Measurements from ENCODE around the gene KREMEN1.

DNA sequence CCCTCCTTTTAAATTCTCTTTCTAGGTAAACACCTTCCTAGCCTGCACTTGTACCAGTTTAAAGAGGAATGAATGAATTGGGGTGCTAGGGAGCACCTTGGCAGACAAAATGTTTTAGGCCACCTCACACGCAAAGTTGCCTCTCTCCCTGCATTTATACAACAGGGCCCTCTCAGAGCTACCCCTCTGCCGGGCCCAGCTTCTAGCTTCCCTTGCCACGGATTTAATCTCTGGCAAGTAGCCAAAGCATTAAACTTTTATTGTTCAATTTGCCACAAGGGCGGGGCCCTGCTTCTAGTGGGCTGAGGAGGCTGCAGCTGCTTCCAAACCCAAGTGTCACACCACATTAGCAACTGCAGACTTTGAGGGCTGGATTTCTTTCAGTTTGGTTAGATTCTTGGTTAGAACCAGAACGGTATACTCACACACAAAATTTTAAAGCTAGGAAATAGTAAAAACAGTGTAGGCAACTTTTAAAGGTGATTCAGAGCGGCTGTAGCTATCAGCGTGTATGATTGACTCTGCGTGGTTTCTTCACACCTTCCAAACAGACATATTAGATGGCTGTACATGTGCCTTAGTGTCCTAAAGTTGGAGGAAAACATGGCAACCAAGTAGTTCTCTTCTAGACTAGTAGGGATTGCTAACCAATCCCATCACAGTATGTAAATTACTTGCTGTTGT lies 6.5 kb downstream of the KREMEN1 start:
- TF ChIP-seq, protein P1, sequence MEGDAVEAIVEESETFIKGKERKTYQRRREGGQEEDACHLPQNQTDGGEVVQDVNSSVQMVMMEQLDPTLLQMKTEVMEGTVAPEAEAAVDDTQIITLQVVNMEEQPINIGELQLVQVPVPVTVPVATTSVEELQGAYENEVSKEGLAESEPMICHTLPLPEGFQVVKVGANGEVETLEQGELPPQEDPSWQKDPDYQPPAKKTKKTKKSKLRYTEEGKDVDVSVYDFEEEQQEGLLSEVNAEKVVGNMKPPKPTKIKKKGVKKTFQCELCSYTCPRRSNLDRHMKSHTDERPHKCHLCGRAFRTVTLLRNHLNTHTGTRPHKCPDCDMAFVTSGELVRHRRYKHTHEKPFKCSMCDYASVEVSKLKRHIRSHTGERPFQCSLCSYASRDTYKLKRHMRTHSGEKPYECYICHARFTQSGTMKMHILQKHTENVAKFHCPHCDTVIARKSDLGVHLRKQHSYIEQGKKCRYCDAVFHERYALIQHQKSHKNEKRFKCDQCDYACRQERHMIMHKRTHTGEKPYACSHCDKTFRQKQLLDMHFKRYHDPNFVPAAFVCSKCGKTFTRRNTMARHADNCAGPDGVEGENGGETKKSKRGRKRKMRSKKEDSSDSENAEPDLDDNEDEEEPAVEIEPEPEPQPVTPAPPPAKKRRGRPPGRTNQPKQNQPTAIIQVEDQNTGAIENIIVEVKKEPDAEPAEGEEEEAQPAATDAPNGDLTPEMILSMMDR (IDR thresholded peaks at IDR 0.05), result no peak
- TF ChIP-seq POLR2AphosphoS5 (IDR thresholded peaks at IDR 0.05; ENCODE audit: low read depth, low read length) (no peak), SIN3A (IDR thresholded peaks at IDR 0.05; ENCODE audit: borderline replicate concordance, insufficient read depth, low read depth, low read length) (no peak)
